ENCODE measurements around the gene CNOT3. TPM values are rescaled to one million over a fixed set of nuclear protein-coding genes. Genes with fewer than 3 reads are reported as not detected.

The CNOT3 gene
- total RNA-seq, 2 experiments from 2014 or later: 26.7 to 28.7 TPM

GRCh38 chr19:54162241-54162805 lies 24.8 kb downstream of the CNOT3 start:
- Mint-ChIP-seq H3K36me3 (ENCODE audit: low read depth) (peaks cover 24% of the 10 kb centered on the region), H3K27me3 (no peaks in the 10 kb centered on the region), H3K4me3 (peak overlapping the region; percentile 89), H3K9me3 (no peaks in the 10 kb centered on the region), H3K27ac (peak overlapping the region; percentile 20), H3K4me1 (ENCODE audit: low read depth) (peaks cover 49% of the 10 kb centered on the region)
- DNase-seq (peak; percentile 58 to 92 (median 75)), ATAC-seq (ENCODE audit: poor library complexity) (peak; percentile 16)
- peak overlapping the region; percentile 49 for H3K4me3 ChIP-seq (ENCODE audit: low read length)
- H3K27ac ChIP-seq (ENCODE audit: low read depth in 1 of 2, low read length in 2 of 2): no peak overlapping the region
- peaks cover 13% of the 10 kb centered on the region for H3K36me3 ChIP-seq (ENCODE audit: insufficient read depth, low read length)
- intact Hi-C loops (cut with DNase I, micrococcal nuclease): no loop called here
- ChIA-PET CTCF (no interaction called here), POLR2A (interaction anchor here (1.0 to 1.9 kb wide), 2 partner anchors 25 to 27 kb away, joined by 3 to 6 read pairs; partner anchors contain the start of genes CNOT3 and MBOAT7)
- peaks cover 0 to 5% of the 10 kb centered on the region in 2 experiments for H3K9me3 ChIP-seq (ENCODE audit: control insufficient read depth in 1 of 2, insufficient read depth in 1 of 2, low read length in 2 of 2)
- TF ChIP-seq, protein P1, sequence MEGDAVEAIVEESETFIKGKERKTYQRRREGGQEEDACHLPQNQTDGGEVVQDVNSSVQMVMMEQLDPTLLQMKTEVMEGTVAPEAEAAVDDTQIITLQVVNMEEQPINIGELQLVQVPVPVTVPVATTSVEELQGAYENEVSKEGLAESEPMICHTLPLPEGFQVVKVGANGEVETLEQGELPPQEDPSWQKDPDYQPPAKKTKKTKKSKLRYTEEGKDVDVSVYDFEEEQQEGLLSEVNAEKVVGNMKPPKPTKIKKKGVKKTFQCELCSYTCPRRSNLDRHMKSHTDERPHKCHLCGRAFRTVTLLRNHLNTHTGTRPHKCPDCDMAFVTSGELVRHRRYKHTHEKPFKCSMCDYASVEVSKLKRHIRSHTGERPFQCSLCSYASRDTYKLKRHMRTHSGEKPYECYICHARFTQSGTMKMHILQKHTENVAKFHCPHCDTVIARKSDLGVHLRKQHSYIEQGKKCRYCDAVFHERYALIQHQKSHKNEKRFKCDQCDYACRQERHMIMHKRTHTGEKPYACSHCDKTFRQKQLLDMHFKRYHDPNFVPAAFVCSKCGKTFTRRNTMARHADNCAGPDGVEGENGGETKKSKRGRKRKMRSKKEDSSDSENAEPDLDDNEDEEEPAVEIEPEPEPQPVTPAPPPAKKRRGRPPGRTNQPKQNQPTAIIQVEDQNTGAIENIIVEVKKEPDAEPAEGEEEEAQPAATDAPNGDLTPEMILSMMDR (IDR thresholded peaks at IDR 0.05): no peak
- no peaks in the 10 kb centered on the region for H3K27me3 ChIP-seq (ENCODE audit: control insufficient read depth in 1 of 2, insufficient read depth in 2 of 2, low read length in 2 of 2)
- H3K4me1 ChIP-seq (ENCODE audit: insufficient read depth, low read length): peaks cover 66% of the 10 kb centered on the region

GRCh38 chr19:54162884-54163283 lies 25.3 kb downstream of the CNOT3 start:
- H3K4me3 Mint-ChIP-seq: peak overlapping the region; percentile 89
- intact Hi-C loops (cut with DNase I, micrococcal nuclease): no loop called here
- H3K27ac Mint-ChIP-seq: peak overlapping the region; percentile 20
- peaks cover 49% of the 10 kb centered on the region for H3K4me1 Mint-ChIP-seq (ENCODE audit: low read depth)
- peaks cover 19% of the 10 kb centered on the region for H3K36me3 Mint-ChIP-seq (ENCODE audit: low read depth)
- Histone ChIP-seq H3K27me3 (ENCODE audit: control insufficient read depth in 1 of 2, insufficient read depth in 2 of 2, low read length in 2 of 2) (no peaks in the 10 kb centered on the region), H3K36me3 (ENCODE audit: insufficient read depth, low read length) (peaks cover 7% of the 10 kb centered on the region), H3K9me3 (ENCODE audit: control insufficient read depth in 1 of 2, insufficient read depth in 1 of 2, low read length in 2 of 2) (peaks cover 0 to 5% of the 10 kb centered on the region in 2 experiments), H3K4me1 (ENCODE audit: insufficient read depth, low read length) (peaks cover 62% of the 10 kb centered on the region), H3K4me3 (ENCODE audit: low read length) (peak overlapping the region; percentile 49), H3K27ac (ENCODE audit: low read depth in 1 of 2, low read length in 2 of 2) (no peak overlapping the region)
- no peaks in the 10 kb centered on the region for H3K9me3 Mint-ChIP-seq
- TF ChIP-seq, protein P1 (IDR thresholded peaks at IDR 0.05): no peak
- DNase-seq: no peak
- ChIA-PET CTCF (no interaction called here), POLR2A (interaction anchor here (1.0 to 1.9 kb wide), 2 partner anchors 26 to 27 kb away, joined by 3 to 6 read pairs; partner anchors contain the start of genes CNOT3 and MBOAT7)
- no peaks in the 10 kb centered on the region for H3K27me3 Mint-ChIP-seq
- ATAC-seq (ENCODE audit: poor library complexity): no peak

- TF ChIP-seq, protein P1 (IDR thresholded peaks at IDR 0.05): no peak
- Histone ChIP-seq H3K27me3 (ENCODE audit: control insufficient read depth in 1 of 2, insufficient read depth in 2 of 2, low read length in 2 of 2) (no peaks in the 10 kb centered on the region), H3K9me3 (ENCODE audit: control insufficient read depth in 1 of 2, insufficient read depth in 1 of 2, low read length in 2 of 2) (peaks cover 0 to 5% of the 10 kb centered on the region in 2 experiments), H3K36me3 (ENCODE audit: insufficient read depth, low read length) (no peaks in the 10 kb centered on the region), H3K4me3 (ENCODE audit: low read length) (peak overlapping the region; percentile 37), H3K27ac (ENCODE audit: low read depth in 1 of 2, low read length in 2 of 2) (no peak overlapping the region), H3K4me1 (ENCODE audit: insufficient read depth, low read length) (peaks cover 55% of the 10 kb centered on the region)
- ATAC-seq (ENCODE audit: poor library complexity): no peak
- H3K36me3 Mint-ChIP-seq (ENCODE audit: low read depth): peaks cover 3% of the 10 kb centered on the region
- H3K4me1 Mint-ChIP-seq (ENCODE audit: low read depth): peaks cover 37% of the 10 kb centered on the region
- peak overlapping the region; percentile 65 for H3K4me3 Mint-ChIP-seq
- ChIA-PET CTCF (no interaction called here), POLR2A (interaction anchor here (1.0 kb wide), 1 partner anchor 49 kb away, joined by 3 read pairs; the partner anchor contains the start of genes PRPF31 and TFPT)
- no peak overlapping the region for H3K27ac Mint-ChIP-seq
- intact Hi-C loops (cut with DNase I, micrococcal nuclease): no loop called here
- no peaks in the 10 kb centered on the region for H3K9me3 Mint-ChIP-seq
- peak in 11 of 14 experiments; percentile 33 to 82 (median 48) for DNase-seq
- no peaks in the 10 kb centered on the region for H3K27me3 Mint-ChIP-seq
Observed at GRCh38 chr19:54164369-54165068, 27.0 kb downstream of the CNOT3 start.
